Esophagus squamous epithelium (tissue), 5 donors: ENCODE measurements around the gene DRD2. TPM values are rescaled to one million over a fixed set of nuclear protein-coding genes. Genes with fewer than 3 reads are reported as not detected.

Experiments used
- DNase-seq: peaks from one replicate; lab custom pipeline; 2025; lab: John Stamatoyannopoulos, UW
- H3K27ac ChIP-seq, 4 donors: fragments of 200-600 bp; sonication (generic); one replicate each; pipeline ENCODE4 v1.5.1; 2016 to 2019; ENCODE audit warnings: mild to moderate bottlenecking in 1 of 4
- H3K27me3 ChIP-seq, 4 donors: fragments of 200-600 bp; sonication (generic); 1 replicate in 3 of 4; 2 replicates in 1 of 4; pipeline versions ENCODE4 v1.5.1 to v1.6.0; 2017 to 2021; ENCODE audit warnings: antibody characterized with exemption in 1 of 4
- H3K36me3 ChIP-seq, 3 donors: fragments of 200-600 bp; sonication (generic); one replicate each; pipeline ENCODE4 v1.5.1; 2016 to 2019
- H3K4me1 ChIP-seq, 3 donors: fragments of 200-600 bp; sonication (generic); one replicate each; pipeline ENCODE4 v1.5.1; 2017 to 2019
- H3K4me3 ChIP-seq, 4 donors: fragments of 200-600 bp; sonication (generic); 1 replicate in 3 of 4; 2 replicates in 1 of 4; pipeline ENCODE4 v1.5.1; 2016 to 2019; ENCODE audit warnings: mild to moderate bottlenecking in 2 of 4, moderate library complexity in 1 of 4
- H3K9me3 ChIP-seq, 3 donors: fragments of 200-600 bp; sonication (generic); one replicate each; pipeline ENCODE4 v1.5.1; 2016 to 2019
- CTCF ChIP-seq, 6 experiments: fragments of 450-650 bp in 4 of 6; fragments of 200-600 bp in 2 of 6; sonication (generic) in 2 of 6; IDR thresholded peaks; one replicate each; pipeline ENCODE4 v1.5.1; 2016 to 2019; ENCODE audit warnings: antibody characterized with exemption in 6 of 6, mild to moderate bottlenecking in 4 of 6, moderate library complexity in 4 of 6
- POLR2A ChIP-seq, 4 donors: fragments of 450-650 bp; IDR thresholded peaks; one replicate each; pipeline ENCODE4 v1.6.1; 2017; ENCODE audit warnings: antibody characterized with exemption in 4 of 4, mild to moderate bottlenecking in 4 of 4, moderate library complexity in 3 of 4
- WGBS, 2 donors: methylation state at CpG; one replicate each; pipeline ENCODE4 v1.1.5; 2018; 5-methylcytosine and 5-hydroxymethylcytosine counted together
- intact Hi-C: fragments of 100-400 bp; cut with DNase I; formaldehyde crosslinking; loops from one replicate; pipeline ENCODE4 v1.15.0; 2022
- total RNA-seq, 4 donors: library from RNA; depleted of rRNA; stranded (reverse); fragments of >200 nt; gene quantifications; one replicate each; pipeline ENCODE4 v1.1.0, GENCODE V29; 2016
- donor health status: DM: yes; HTN: yes; CAD: no.

The DRD2 gene
- total RNA-seq, 4 donors from 2014 or later: 0.38 TPM; not detected in 3

- 90% methylated on average over 3 of the region's 3 CpGs for WGBS, 2 donors
- no peak overlapping the region for H3K4me3 ChIP-seq
- no peaks in the 10 kb centered on the region for H3K9me3 ChIP-seq
- no peak for DNase-seq
- intact Hi-C loops: no loop called here
- TF ChIP-seq POLR2A (IDR thresholded peaks at IDR 0.05) (no peak), CTCF (IDR thresholded peaks at IDR 0.05) (no peak)
- no peak overlapping the region for H3K27ac ChIP-seq
- H3K27me3 ChIP-seq: peaks cover 0 to 98% (median 8%) of the 10 kb centered on the region in 4 donors
- H3K36me3 ChIP-seq: no peaks in the 10 kb centered on the region
- peaks cover 3 to 17% (median 5%) of the 10 kb centered on the region in 3 donors for H3K4me1 ChIP-seq
Measured at GRCh38 chr11:113476553-113476952, 1.4 kb upstream of the DRD2 start.

GRCh38 chr11:113474362-113475159 lies 637 bp downstream of the DRD2 start:
- no peak overlapping the region for H3K27ac ChIP-seq
- H3K36me3 ChIP-seq: no peaks in the 10 kb centered on the region
- no peak for TF ChIP-seq POLR2A (IDR thresholded peaks at IDR 0.05)
- no peak for TF ChIP-seq CTCF (IDR thresholded peaks at IDR 0.05)
- peak overlapping the region in 2 of 4 donors; percentile 23 to 47 for H3K4me3 ChIP-seq
- peaks cover 0 to 100% (median 8%) of the 10 kb centered on the region in 4 donors for H3K27me3 ChIP-seq
- WGBS, 2 donors: 0% methylated on average over 4 of the region's 70 CpGs; no CpG with 5 or more reads in 1 of the 2 donors
- peaks cover 3 to 17% (median 5%) of the 10 kb centered on the region in 3 donors for H3K4me1 ChIP-seq
- intact Hi-C loops: no loop called here
- no peak for DNase-seq
- no peaks in the 10 kb centered on the region for H3K9me3 ChIP-seq

- intact Hi-C loops: no loop called here
- H3K36me3 ChIP-seq: no peaks in the 10 kb centered on the region
- no peak for DNase-seq
- TF ChIP-seq POLR2A (IDR thresholded peaks at IDR 0.05) (no peak), CTCF (IDR thresholded peaks at IDR 0.05) (no peak)
- H3K27me3 ChIP-seq: peaks cover 0 to 99% (median 8%) of the 10 kb centered on the region in 4 donors
- 40% methylated on average over 8 of the region's 9 CpGs; no CpG with 5 or more reads in 1 of the 2 donors for WGBS, 2 donors
- H3K4me1 ChIP-seq: peaks cover 3 to 17% (median 5%) of the 10 kb centered on the region in 3 donors
- H3K4me3 ChIP-seq: no peak overlapping the region
- H3K9me3 ChIP-seq: no peaks in the 10 kb centered on the region
- no peak overlapping the region for H3K27ac ChIP-seq
Measured at GRCh38 chr11:113473983-113474361, 1.2 kb downstream of the DRD2 start.

GRCh38 chr11:113472471-113472870 lies 2.7 kb downstream of the DRD2 start:
- H3K4me3 ChIP-seq: no peak overlapping the region
- no peaks in the 10 kb centered on the region for H3K36me3 ChIP-seq
- DNase-seq: no peak
- peaks cover 3 to 17% (median 5%) of the 10 kb centered on the region in 3 donors for H3K4me1 ChIP-seq
- TF ChIP-seq CTCF (IDR thresholded peaks at IDR 0.05) (no peak), POLR2A (IDR thresholded peaks at IDR 0.05) (no peak)
- H3K9me3 ChIP-seq: no peaks in the 10 kb centered on the region
- 25 to 29% methylated on average over 1 of the region's 1 CpG for WGBS, 2 donors
- no peak overlapping the region for H3K27ac ChIP-seq
- intact Hi-C loops: no loop called here
- H3K27me3 ChIP-seq: peaks cover 0 to 94% (median 8%) of the 10 kb centered on the region in 4 donors

- Histone ChIP-seq H3K36me3 (no peaks in the 10 kb centered on the region), H3K4me3 (no peak overlapping the region), H3K4me1 (peaks cover 3 to 12% (median 5%) of the 10 kb centered on the region in 3 donors), H3K27ac (no peak overlapping the region), H3K9me3 (no peaks in the 10 kb centered on the region), H3K27me3 (peaks cover 0 to 94% (median 4%) of the 10 kb centered on the region in 4 donors)
- TF ChIP-seq CTCF (IDR thresholded peaks at IDR 0.05): no peak
- no peak for TF ChIP-seq POLR2A (IDR thresholded peaks at IDR 0.05)
- 28 to 33% methylated on average over 3 to 4 of the region's 5 CpGs for WGBS, 2 donors
- no peak for DNase-seq
- intact Hi-C loops: no loop called here
Measured at GRCh38 chr11:113470233-113470632, 5.0 kb downstream of the DRD2 start.
